Measurements from ENCODE around the gene ATP10B. TPM values are rescaled to one million over a fixed set of nuclear protein-coding genes. Genes with fewer than 3 reads are reported as not detected.

Gene ATP10B
- total RNA-seq, 2 donors from 2014 or later, result 0.99 TPM; not detected in 1

- H3K27ac ChIP-seq, result no peak overlapping the region
- no peaks in the 10 kb centered on the region for H3K36me3 ChIP-seq
- DNase-seq (ENCODE audit: low spot score), result no peak
- H3K27me3 ChIP-seq (replicated peaks; ENCODE audit: insufficient read depth), result no peaks in the 10 kb centered on the region
- no peaks in the 10 kb centered on the region for H3K4me1 ChIP-seq (ENCODE audit: control insufficient read depth in 1 of 2, low read depth in 2 of 2)
- H3K4me3 ChIP-seq, result no peak overlapping the region
- TF ChIP-seq CTCF (IDR thresholded peaks at IDR 0.05), result no peak
- no peak for ATAC-seq (ENCODE audit: insufficient number of reproducible peaks, low FRiP score, low read depth)
- H3K9me3 ChIP-seq, result no peaks in the 10 kb centered on the region
Observed at GRCh38 chr5:160539431-160539830, 312.6 kb downstream of the ATP10B start.

- Histone ChIP-seq H3K36me3 (no peaks in the 10 kb centered on the region), H3K9me3 (no peaks in the 10 kb centered on the region), H3K27me3 (replicated peaks; ENCODE audit: insufficient read depth) (no peaks in the 10 kb centered on the region), H3K4me3 (no peak overlapping the region), H3K4me1 (ENCODE audit: control insufficient read depth in 1 of 2, low read depth in 2 of 2) (no peaks in the 10 kb centered on the region), H3K27ac (no peak overlapping the region)
- no peak for TF ChIP-seq CTCF (IDR thresholded peaks at IDR 0.05)
- no peak for DNase-seq (ENCODE audit: low spot score)
- no peak for ATAC-seq (ENCODE audit: insufficient number of reproducible peaks, low FRiP score, low read depth)
Observed at GRCh38 chr5:160537940-160538339, 314.1 kb downstream of the ATP10B start.

GRCh38 chr5:160537116-160537515, 314.9 kb downstream of the ATP10B start:
- no peak for TF ChIP-seq CTCF (IDR thresholded peaks at IDR 0.05)

GRCh38 chr5:160534914-160535313, 317.1 kb downstream of the ATP10B start:
- Histone ChIP-seq H3K36me3 (no peaks in the 10 kb centered on the region), H3K4me3 (no peak overlapping the region), H3K27ac (no peak overlapping the region), H3K4me1 (ENCODE audit: control insufficient read depth in 1 of 2, low read depth in 2 of 2) (no peaks in the 10 kb centered on the region), H3K27me3 (replicated peaks; ENCODE audit: insufficient read depth) (no peaks in the 10 kb centered on the region), H3K9me3 (no peaks in the 10 kb centered on the region)
- ATAC-seq (ENCODE audit: insufficient number of reproducible peaks, low FRiP score, low read depth) (no peak), DNase-seq (ENCODE audit: low spot score) (no peak)
- no peak for TF ChIP-seq CTCF (IDR thresholded peaks at IDR 0.05)

More at GRCh38 chr5:160537116-160537515, 314.9 kb downstream of the ATP10B start:
- ATAC-seq (ENCODE audit: insufficient number of reproducible peaks, low FRiP score, low read depth) (no peak), DNase-seq (ENCODE audit: low spot score) (no peak)
- Histone ChIP-seq H3K27me3 (replicated peaks; ENCODE audit: insufficient read depth) (no peaks in the 10 kb centered on the region), H3K4me3 (no peak overlapping the region), H3K36me3 (no peaks in the 10 kb centered on the region), H3K9me3 (no peaks in the 10 kb centered on the region), H3K4me1 (ENCODE audit: control insufficient read depth in 1 of 2, low read depth in 2 of 2) (no peaks in the 10 kb centered on the region), H3K27ac (no peak overlapping the region)

- H3K27ac ChIP-seq, result no peak overlapping the region
- no peaks in the 10 kb centered on the region for H3K27me3 ChIP-seq (replicated peaks; ENCODE audit: insufficient read depth)
- no peak overlapping the region for H3K4me3 ChIP-seq
- no peak for TF ChIP-seq CTCF (IDR thresholded peaks at IDR 0.05)
- H3K36me3 ChIP-seq, result no peaks in the 10 kb centered on the region
- H3K4me1 ChIP-seq (ENCODE audit: control insufficient read depth in 1 of 2, low read depth in 2 of 2), result no peaks in the 10 kb centered on the region
- ATAC-seq (ENCODE audit: insufficient number of reproducible peaks, low FRiP score, low read depth) (no peak), DNase-seq (ENCODE audit: low spot score) (no peak)
- H3K9me3 ChIP-seq, result no peaks in the 10 kb centered on the region
Observed at GRCh38 chr5:160534125-160534524, 317.9 kb downstream of the ATP10B start.

Measured in thoracic aorta (tissue), 2 donors.